ENCODE results near the gene INPP5F.
"Not testable (repeated sequence)": the region's sequence is repeated elsewhere in the genome, so short reads cannot be mapped to it uniquely, and the experiment has no call there.

INPP5F gene

DNA sequence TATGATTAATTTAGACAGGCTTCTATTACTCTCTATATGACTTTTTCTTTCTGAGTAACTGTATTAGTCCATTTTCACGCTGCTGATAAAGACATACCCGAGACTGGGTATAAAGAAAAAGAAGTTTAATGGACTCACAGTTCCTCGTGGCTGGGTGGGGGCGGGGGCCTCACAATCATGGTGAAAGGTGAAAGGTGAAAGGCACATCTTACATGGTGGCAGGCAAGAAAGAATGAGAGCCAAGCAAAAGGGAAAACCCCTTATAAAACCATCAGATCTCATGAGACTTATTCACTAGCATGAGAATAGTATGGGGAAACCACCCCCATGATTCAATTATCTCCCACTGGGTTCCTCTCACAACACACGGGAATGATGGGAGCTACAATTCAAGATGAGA, 18.5 kb upstream of the INPP5F start:
- not testable (repeated sequence) for DNase-seq

DNA sequence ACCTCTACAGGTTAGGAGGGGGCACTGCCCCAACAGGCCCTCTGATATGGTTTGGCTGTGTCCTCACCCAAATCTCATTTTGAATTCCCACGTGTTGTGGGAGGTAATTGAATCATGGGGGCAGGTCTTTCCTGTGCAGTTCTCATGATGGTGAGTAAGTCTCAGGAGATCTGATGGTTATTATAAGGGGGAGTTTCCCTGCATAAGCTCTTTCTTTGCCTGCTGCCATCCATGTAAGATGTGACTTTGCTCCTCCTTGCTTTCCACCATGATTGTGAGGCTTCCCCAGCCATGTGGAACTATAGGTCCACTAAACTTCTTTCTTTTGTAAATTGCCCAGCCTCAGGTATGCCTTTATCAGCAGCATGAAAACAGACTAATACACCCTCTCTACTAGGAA, 14.9 kb upstream of the INPP5F start:
- DNase-seq = not testable (repeated sequence)

DNA sequence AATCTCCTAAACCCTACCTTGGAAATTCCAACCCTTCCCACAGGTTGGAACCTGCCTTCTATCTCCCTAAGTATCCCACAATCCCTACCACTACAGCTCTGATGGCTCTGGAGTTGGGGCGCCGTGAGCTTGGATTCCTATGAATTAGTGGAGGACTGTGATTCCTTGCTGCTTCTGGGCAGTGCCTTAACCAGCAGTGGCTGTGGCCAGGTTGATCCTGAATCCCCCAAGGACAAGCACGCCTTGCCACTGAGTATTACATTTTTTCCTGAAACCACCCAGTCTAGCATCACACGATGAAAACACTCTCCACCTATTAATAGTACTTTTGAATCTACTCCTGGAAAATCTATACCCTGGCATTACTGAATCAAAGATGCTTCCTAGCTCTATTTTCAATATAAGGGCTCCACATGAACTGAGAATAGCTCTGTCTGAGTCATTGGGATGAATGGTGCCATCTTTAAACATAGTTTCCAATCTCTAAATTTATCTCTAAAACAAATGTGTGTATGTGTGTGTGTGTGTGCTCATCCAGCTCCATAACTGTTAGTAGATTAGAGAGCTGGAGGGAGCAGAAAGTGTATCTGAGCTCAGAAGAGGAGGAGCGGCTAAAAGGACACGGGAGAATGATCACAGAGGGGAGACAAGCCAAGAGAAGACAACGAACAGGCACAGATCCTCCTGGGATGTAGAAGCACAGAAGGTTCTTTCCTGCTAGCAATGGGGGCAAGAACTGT, 11.9 kb upstream of the INPP5F start:
- no peak for DNase-seq

DNA sequence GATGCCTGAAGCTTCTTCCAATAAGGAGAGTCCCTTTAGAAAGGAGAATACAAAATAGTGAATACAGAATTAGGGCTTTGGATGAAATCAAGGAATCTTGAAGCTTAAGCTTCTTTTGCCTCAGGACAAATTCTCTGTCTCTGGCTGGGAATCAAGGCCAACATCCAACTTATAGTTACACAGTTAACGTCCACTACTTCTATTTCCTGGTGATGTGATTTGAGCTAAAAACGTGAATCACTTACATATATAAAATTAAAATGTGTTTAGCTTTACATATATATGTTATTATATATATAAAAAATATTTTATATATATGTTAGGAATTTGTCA, 11.4 kb upstream of the INPP5F start:
- DNase-seq = no peak

DNA sequence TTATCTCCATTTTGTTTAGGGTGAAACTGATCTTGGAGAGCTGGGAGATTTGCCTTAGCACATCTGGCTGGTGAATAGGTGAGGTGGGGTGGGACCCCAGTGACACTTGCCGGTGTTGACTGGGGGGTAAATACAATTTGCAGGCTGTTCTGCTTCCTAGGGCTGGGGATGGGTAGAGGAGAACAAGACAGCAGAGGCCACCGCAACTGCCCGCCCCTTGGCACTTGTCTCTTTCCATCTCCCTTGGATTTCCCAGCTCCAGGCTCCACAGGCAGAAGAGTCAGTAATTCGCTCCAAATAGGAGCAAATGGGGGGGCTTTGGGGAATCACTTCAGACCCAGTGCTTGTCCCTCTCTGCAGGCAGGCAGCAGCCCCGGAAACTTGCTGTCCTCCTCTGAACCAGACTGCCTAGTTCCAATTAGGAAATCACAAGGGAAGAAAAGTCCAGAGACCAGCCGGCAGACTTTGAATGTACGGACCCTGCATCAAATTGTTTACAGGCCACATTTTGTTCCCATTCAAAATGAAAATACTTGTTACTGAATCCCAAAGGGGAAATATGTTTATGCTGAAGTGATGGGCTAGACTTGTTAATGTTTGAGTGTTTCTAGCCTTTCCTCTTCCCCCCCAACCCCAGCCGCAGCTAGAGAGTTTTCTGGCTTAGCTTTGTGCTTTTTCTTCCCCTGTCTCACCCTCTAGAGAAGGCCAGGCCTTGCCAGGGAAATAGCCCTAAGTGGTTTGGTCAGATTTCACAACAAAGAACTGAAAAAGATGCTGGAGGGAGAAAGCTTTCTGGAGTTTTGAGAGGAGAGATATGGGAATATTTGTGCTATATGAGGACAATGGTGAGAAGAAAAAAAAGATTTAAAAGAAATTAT, 10.0 kb upstream of the INPP5F start:
- DNase-seq = no peak

DNA sequence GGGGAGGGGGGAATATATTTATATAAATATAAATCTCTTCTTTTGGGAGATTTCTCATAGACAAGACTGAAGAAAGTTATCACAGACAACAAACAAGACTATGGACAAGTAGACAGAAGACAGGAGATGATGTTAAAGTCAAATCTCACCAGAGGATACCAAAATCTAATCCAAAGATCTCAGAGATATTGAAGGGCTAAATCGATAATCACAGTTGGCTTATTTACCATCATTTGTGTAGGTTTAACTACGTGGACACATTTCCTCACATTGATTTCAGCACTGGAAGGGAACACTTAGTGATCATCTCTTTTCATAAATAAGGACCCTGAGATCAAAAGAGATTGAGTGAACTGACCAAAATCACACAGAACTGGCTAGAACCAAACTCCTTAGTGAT, 2.7 kb upstream of the INPP5F start:
- no peak for DNase-seq

DNA sequence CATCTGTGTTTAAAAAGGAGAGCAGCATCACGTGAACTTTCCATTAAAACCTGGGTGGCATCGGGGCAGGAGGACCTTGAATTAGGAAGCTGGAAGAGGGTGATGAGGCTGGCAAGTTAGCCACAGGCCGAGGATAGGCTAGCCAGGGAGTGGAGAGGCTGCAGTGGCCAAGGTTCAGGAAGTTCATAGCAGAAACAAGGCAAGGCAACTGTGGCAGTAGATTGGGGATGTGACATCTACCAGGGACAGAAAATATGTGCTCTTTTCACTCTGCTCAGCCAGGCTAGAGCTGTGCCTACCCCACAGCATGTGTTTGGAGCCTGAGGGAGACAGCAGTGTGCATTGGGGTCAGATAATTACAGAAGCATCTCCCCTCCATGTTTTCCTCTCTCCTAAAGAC, 2.2 kb upstream of the INPP5F start:
- DNase-seq = no peak

DNA sequence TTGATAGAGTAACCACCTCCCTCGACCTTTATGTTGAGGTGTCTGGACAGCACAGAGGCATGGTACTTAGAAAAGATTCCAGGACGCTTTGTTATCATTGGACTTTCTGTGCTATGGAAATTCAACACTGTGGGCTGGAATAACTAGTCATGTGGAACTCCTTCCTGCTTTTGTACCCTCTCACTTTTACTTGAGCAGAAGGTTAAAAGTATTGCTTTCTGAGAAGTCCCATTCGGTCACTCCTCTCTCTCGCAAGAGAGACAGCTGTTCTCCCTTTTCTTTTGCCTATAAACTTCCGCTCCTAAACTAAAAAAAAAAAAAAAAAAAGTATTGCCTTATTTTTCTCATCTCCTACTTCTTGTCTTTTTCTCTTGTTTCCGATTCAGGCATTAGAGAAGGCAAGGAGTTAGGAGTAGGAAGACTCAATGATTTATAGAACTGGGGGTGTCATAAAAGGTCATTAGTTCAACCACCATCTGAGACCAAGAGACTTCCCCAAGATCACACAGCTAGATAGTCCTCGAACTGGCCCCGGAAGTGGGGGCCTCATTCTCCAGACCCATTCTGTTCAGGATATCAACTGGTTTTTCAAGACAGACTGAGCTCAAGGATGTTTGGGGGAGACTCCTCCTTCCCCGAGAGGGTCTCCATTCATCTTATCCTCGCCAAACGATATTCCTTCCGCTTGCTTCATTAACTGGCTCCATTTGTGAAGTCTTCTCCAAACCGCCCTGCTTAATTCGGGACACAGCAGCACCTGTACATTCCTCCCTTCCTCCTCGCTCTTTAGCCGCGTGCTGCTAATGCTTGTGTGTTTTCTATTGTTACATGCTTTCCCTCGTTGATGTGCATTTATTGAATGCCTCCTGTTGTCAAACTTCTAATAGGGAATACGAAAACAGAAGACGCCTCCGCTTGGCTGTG, 995 bp upstream of the INPP5F start:
- DNase-seq = no peak

DNA sequence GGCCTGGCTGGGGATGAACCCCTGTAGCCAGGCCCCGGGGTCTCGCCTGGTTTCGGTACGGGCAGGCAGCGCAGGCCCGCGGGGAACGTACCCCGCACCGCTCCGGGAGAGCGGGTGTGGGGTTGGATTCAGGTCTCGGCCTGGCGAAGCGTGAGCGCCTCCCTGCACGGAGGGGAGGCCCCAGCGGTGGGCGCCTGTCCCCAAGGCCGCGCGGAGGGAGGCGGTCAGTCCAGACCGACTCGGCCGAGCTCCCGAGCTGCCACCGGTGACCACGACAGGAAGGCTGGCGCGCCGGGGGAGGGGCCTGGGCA, 378 bp upstream of the INPP5F start:
- DNase-seq = no peak

DNA sequence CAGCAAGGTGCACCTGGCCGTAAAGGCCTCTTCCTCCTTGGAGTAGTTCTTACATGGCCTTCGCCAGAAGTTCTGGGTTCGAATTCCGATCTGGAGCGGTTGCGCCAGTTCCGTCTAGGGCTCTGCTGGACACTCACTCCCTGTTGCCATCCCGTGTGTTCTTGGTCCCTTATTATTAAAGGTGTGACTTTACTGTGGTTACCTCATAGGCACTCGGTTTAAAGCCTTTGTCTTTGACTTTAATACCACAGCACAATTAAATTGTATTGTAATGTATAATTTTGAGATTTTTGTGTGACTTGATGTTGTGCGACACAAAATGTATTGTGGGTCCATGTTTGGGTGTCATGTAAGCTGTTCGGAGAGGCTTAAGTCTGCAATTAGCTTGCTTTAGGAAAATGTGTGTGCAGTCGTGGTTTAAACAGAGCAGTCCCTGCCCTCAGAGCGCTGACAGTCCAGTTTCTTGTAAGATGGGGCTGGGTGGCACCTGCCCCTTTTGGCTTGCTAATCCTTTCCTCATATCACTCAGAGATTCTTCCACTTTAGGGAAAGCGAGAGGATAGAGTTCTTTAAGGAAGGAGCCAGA, 919 bp downstream of the INPP5F start:
- DNase-seq = no peak

DNA sequence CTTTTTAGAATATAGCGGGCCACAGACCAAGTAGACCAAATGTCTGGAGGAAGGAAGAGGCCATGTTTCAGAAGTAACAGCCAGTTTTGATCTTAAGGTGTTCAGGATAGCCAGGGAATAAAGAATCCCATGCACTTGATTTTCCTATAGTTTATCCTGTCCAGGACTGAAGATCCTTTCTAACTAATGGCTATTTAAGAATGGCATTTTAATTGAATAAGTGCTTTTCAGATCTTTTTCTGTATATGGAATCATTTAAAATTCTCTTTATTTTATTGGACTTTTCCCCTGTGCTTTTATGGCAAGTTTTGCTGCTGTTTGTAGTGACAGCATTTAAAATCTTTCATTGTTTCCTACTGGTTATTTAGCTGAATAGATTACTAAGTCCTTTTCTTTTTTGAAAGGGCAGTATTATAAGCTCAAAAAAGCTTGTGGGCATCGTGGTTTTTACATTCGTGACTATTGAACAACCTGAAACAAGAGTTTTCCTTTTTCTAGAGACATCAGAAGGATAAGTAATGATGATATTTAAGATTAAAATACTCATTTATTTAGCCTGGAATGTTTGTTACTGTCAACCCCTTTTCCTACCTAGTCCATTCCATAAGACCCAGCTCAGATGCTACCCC, 2.4 kb downstream of the INPP5F start:
- no peak for DNase-seq

DNA sequence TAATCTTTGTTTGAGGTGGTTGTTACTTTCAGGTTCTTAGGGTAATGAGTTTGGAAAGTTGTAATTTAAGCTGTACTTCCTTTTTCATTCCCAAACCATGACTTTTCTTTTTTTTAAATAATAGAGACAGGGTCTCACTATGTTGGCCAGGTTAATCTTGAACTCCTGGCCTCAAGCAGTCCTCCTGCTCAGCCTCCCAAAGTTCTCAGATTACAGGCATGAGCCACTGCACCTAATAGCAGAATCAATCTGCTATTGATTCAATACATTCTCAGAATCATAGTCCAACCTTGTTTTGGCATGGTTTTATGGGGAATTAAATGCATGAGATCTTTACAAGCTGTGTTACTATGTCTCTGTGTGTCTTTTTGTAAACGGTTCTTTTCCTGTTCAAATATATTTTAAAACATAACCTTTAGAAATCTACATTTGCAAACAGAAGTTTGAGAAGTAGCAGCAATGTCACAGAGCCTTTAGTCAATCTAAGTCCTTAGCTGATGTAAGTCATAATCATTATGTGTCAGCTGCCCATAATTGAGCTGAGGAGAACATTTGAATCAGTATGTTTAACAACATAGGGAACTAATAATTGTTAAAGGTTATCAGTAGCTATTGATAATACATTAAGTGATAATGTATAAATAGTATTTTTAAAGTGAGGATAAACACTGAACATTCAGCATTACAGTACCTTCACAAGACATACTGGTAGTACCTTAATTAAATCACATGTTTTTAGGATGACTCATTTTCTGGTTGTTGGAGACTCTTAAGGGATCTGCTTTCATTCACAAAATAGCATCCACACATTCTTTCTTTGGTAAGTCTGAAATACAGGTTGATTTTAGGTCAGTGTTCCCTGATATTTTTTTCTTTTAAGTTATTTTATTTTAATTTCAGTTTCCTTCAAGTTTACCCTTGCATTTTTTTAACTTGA, 8.8 kb downstream of the INPP5F start:
- no peak for DNase-seq

DNA sequence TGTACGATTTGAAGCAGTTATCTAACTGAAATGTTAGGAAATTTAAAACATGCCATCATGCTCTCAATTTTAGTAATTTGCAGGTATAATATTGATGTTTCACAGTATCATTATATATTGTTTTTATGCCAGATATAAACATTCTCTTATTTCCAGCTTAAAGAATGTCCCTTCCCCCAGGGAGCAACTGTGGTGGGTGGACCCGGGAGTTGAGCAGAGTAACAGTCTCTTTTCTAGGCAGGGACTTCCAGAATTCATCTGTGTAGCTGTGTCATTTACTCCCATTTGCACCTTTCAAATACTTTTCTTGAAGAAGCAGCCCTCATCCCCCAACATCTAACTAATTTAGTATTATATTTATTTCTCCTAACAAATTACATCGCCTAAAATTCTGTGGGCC, 9.6 kb downstream of the INPP5F start:
- no peak for DNase-seq

DNA sequence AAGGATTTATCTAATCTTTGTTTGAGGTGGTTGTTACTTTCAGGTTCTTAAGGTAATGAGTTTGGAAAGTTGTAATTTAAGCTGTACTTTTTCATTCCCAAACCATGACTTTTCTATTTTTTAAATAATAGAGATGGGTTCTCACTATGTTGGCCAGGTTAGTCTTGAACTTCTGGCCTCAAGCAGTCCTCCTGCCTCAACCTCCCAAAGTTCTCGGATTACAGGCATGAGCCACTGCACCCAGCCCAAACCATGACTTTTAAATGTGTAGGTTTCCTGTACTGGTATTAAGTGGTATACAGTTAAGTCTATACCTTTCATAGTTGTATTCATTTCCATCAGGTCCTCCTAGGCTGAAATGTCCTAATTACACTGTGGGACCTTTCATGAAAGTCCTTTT, 10.4 kb downstream of the INPP5F start:
- DNase-seq = no peak

DNA sequence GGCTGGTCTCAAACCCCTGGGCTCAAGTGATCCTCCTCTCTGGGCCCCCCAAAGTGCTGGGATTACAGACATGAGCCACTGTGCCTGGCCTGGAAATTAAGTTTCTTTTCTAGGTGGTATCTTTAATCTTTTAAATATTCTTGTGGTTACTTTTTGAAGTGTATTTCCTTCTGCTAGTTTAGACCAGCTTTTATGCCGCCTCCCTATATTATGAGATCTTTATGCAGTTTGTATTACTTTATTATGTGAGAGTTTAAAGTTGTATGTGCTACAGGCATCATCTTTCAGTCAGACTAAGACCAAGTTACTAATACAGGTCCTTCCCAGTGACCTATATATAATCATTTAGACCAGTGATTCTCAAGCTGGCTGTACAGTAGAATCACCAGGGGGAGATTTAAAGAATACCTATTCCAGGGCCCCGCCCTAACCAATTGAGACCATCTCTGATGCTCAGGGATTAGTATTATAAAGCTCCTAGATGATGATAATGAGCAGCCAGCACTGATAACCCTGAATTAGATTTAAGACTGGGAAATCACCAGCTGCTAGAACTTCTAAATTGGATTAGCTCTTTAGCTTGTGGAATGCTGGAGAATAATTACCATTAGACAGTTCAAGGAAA, 11.3 kb downstream of the INPP5F start:
- no peak for DNase-seq

DNA sequence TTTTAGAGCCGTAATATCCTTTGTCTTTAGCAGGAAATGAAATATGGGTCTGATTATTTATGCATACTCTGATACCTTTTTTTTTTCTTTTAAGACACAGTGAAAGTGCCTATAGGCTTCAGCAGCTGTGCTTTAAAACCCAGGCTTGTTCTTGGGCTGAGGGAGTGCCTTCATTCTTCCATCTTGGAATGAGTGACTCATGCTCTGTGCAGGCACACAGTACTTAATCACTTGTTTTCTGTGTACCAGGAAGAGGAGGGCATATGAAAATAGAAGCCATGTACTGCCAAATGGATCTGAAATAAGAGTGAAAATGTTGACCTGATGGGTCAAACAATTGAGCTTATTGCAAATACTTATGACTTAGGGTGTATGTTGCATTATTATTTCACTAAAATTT, 12.0 kb downstream of the INPP5F start:
- DNase-seq = no peak

DNA sequence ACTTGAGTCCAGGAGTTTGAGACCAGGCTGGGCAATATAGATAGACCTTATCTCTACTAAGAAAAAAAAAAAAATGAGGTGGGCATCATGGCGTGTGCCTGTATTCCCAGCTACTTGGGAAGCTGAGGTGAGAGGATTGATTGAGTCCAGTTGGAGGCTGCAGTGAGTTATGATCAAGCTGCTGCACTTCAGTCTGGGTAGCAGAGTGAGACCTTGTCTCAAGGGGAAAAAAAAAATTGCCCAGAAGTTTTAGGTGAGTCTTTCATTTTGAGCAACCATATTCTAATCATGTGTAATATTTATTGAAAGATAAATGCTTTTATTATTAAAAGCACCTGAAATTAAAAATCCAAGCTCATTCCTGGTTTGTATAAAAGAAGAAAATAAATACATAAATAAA, 13.1 kb downstream of the INPP5F start:
- DNase-seq = no peak

DNA sequence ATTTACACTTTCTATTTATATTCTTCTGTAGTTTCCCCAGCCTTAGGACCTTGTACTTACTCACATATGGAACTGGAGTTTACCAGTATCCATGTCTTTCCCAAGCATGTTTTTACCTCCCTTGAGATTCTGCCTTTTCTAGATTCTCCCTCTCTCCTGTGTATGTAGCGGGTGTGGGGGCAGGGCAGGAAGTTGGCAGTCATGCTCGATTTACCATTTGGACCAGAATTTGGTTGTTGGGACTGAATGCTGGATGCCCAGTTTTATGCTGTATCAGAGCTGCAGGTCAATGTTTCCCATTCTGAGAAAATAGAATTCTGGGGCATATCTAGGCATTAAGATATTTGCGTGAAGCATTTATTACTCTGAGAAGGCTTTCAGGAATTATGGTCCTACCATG, 14.2 kb downstream of the INPP5F start:
- DNase-seq = no peak

DNA sequence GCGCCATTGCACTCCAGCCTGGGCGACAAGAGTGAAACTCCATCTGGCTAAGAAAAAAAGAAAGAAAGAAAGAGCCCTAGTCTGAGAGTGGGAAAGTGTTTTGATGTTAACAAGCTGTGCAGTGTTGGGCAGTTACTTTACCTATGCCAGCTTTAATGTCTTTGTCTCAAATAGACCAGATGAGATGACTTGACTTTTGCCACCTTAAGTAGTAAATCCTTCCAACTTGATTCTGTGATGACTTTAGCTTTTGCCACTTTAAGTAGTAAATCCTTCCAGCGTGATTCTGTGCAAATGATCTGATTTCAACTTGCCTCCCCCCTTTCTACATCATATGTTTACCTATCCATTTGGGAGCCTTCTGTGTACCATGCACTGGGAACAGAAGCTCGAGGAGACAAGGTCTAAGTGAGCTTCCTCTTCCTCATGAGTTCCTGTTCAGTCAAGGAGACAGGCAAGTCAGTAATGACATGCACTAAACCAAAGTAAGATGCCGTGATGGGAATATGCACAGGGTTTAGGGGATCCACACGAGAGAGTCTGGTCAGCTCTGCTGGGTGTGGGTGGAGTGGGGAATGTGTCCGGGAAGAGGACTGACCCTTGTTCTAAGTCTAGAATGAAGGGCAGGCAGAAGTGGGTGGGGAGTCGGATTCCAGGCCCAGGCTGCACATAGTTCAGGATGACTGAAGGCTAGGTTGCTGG, 17.2 kb downstream of the INPP5F start:
- DNase-seq = no peak

DNA sequence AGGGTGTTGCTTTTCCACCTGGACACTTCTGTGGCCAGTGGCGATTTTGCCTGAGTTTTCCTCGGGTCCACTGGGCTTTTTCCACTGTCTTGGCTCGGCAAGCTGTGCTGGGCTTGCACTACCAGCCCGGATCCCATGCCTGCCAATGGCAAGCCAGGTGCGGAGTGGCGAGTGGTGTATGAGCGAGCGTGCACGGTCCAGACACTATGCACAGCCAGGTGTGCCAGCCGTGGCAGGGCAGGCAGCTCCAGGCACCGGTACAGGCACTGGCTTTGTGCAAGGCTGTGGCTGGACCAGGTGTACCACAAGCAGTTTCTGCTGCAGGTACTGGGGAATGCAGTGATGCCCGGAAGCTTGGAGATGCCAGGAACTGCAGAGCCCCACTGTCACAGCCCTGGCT, 22.1 kb downstream of the INPP5F start:
- no peak for DNase-seq

DNA sequence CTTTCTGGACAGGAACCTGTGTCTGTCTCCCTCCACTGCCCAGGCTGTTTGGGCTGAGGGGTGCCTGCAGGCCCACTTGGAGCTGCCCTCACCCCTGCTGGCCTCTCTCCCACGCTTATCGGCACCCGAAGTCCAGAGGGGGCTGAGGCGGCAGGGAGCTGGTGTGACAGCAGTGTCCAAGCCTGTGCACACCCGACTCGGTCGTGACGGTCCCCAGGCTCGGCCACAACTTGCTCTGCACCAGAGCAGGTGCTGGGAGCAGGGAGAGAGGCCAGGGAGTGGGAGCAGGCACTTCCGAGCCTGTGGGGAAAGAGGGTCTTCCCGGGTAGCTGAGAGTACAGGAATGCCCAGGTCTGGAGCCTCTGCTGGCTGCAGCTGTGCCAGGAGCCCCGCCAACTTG, 23.0 kb downstream of the INPP5F start:
- no peak for DNase-seq
